SIG-M5 treated with dmso at 0.1 percent for 504 hours (cell line): Measurements from ENCODE around the gene HP.
"Not testable (repeated sequence)": the region's sequence is repeated elsewhere in the genome, so short reads cannot be mapped to it uniquely, and the experiment has no call there.

Source experiments
- DNase-seq: peaks from one replicate; lab custom pipeline; 2025; ENCODE audit not compliant: unreplicated experiment; lab: John Stamatoyannopoulos, UW

HP gene, protein sequence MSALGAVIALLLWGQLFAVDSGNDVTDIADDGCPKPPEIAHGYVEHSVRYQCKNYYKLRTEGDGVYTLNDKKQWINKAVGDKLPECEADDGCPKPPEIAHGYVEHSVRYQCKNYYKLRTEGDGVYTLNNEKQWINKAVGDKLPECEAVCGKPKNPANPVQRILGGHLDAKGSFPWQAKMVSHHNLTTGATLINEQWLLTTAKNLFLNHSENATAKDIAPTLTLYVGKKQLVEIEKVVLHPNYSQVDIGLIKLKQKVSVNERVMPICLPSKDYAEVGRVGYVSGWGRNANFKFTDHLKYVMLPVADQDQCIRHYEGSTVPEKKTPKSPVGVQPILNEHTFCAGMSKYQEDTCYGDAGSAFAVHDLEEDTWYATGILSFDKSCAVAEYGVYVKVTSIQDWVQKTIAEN

DNA sequence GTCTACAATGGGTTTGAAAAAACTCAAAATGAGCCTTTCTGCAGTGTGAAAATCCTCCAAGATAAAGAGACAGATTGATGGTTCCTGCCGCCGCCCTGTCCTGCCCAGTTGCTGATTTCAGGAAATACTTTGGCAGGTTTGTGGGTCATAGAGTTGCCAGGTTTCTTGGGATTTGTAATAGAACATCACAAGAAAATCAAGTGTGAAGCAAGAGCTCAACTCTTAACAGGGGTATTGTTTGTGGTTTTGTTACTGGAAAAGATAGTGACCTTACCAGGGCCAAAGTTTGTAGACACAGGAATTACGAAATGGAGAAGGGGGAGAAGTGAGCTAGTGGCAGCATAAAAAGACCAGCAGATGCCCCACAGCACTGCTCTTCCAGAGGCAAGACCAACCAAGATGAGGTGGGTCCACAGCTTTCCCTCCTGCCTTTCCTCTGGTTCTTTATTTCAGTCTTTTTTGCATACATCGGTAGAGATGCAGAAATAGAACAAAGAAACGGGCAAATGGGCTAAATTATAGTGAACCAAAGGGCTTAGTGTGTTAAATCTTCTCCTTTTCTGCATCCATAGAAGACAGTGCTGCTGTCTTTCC, at the start of gene HP:
Gene HP, plus strand, starts transcription at position 252 of the 594 bp plus-strand sequence. Its CDS starts 148 bp downstream, at position 400.
- DNase-seq = peak; percentile 73

DNA sequence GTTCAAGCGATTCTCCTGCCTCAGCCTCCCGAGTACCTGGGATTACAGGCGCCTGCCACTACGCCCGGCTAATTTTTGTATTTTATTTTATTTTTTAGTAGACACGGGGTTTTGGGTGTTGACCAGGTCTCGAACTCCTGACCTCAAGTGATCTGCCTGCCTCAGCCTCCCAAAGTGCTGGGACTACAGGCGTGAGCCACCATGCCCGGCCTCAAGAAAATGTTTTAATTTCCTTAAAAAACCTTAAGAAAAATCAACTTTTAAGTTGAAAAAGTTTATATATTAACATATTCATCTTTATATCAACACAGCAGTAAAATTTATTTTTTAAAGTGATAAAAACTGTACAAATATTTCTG, 46.3 kb upstream of the HP start:
- not testable (repeated sequence) for DNase-seq

DNA sequence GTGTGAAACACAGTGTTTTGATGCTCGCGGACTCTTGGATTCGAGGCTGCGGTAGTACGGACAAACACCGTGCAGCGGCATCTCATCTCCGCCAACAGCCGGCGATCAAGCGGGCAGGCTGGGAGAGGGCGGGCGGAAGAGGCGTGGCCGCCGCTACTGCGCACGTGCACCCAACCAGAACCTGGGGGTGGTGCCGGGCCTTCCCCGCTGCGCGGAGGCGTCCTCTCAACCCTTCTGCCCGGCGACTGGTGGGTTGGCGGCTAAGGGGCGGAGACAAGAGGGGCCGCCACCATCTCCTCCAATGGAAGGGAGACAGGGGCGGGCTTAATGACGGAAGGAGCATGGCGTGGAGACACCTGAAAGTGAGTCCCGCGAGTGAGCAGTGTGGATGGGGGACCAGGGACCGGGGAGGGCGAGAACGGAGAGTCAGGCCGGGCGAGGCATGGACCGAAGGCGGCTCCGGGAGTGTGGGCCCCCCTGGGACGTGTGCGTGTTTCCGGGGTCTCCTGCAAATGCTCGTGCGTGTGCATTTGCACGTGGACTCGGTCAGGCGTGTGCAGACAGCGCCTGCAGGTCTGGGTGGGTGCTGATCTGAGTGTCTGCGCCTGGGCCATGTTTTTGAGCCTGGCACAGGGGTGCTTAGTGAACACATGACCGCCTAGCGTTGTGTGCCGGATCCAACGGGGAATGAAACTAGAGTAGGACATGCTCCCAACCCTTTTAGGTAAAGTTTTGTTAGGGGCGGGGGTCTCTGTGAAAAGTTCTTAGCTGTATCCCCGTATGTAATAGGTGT, 45.7 kb upstream of the HP start, which contains the start of gene DHODH:
Gene DHODH, plus strand, starts transcription at position 321 of the 793 bp plus-strand sequence. Its CDS starts 21 bp downstream, at position 342.
- DNase-seq = peak; percentile 97

DNA sequence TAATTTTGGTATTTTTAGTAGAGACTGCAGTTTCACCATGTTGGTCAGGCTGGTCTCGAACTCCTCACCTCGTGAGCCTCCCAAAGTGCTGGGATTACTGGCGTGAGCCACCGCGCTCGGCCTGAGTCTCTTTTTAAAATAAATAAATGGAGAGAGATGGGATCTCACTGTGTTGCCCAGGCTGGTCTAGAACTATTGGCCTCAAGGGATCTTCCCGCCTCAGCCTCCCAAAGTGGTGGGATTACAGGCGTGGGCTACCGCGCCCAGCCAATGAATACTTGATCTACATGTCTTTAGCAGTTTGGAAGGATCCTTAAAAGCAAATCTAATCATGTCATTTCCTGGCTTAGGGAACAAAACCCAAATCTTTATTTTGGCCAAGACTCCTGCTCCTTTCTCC, 44.5 kb upstream of the HP start:
- DNase-seq = no peak

DNA sequence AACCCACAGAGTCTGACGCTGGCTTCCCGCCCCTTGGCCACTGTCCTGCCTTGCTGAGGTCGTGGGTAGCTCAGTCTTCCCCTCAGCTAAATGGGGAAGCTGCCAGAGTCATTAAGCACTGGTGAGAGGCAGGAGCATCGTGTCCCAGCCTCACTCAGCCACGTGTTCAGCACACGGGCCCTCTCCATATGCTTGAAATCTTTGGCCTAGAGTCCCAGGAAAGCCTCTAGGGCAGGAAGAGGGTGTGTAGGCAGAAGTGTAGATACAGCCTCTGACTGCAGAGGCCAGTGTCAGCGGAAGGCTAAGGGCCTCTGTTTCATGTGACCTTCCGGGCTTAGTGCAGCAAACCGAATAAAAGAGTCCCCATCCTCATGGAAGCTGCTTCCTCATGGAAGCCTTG, 41.7 kb upstream of the HP start:
- DNase-seq = no peak

DNA sequence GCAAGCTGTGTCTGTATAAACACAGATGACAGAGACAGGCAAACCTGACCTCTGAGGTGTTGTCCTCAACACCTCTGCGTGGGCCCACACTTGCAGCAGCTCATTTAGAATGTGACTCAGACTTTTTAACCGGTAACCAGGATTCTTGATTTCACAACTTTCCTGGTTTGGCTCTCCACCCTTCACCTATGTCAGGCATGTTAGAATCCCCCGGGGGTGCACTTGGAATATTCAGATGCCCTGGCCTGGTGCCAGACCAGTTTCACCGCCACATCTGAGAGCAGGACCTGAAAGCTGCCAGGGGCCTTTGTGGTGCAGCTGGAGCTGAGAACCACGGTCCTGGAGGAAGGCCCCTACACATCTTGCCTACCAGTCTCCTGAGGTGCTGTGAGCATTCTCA, 40.9 kb upstream of the HP start:
- DNase-seq = no peak

DNA sequence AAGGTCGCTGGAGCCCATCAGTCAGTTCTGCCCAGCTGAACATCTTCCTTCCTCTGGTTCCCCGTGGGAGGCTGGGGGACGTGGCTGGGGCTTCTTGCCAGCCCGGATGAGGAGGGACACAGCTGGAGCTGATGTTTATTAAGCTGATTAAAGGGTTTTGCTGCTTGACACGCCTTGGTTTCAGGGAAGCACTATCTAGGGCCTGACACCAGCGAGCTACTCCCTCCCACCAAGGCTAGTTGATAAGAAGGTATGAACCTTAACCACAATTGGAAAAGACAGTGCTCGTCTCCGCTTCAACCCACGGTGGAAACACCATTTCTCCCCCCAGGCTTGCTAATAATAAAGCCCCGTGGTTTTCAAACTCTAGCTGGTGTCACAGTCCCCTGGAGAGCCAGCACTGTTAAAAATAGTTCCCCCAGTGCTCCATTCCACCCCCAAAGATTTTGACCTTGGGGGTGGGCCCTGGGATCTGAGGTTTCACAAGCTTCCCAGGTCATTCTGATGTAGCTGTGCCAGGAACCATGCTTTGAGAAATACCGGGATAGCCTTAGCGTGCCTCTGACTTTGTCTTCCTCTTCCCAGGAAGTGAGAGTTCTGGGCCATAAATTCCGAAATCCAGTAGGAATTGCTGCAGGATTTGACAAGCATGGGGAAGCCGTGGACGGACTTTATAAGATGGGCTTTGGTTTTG, 40.3 kb upstream of the HP start:
- DNase-seq = no peak

DNA sequence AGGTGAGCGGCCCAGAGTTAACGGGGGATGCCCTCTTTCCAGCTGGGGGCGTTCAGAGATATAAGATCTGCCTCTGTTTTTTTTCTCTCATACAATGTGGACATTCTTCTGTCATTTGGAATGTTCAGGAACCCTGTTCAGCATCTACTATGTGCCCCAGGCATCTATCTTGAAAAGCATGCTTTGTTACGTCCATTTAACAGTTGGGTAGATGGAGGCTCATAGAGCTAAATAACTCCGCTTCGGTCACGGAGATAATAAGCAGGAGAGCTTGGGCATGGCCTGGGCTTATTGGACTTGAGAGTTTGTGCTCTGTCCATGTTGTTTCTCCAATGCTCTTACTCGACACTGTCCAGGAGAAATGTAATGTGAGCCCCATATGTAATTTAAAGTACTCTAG, 39.6 kb upstream of the HP start:
- no peak for DNase-seq

DNA sequence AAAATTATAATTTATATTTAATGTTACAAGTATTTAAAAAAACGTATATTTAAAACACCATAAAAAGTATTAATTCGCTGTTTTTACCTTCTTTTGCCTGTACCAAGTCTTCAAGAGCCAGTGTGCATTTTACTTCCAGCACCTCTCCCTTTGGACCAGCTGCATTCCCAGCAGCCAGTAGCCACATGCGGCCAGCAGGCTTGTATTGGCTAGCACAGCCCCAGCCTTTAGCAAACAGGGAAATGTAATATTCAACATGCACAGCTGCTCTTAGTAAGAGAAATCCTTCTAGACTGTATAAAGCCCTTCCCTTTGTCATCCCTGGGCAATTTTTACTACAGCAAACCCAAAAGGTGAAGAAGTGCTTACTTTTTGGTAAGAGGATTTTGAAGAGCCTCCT, 39.2 kb upstream of the HP start:
- DNase-seq = no peak

DNA sequence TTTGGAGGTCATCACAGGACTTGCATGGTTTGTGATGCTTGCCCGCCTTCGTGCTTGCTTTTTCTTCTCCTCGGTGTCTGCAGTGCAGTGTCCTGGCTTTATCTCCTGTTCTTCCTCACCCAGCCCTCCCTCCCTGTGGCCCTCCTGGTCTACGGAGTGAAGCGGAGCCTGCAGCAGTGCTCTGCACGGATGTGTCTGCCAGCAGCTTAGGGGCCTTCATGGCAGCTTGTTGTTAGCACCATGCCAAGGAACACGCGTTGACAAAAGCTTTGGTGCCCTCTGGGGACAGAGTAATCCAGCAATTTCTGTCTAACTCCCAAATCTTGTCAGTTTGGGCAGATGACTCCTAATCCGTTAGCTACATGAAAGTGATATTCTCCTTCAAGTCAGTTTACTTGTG, 35.8 kb upstream of the HP start:
- DNase-seq = no peak

DNA sequence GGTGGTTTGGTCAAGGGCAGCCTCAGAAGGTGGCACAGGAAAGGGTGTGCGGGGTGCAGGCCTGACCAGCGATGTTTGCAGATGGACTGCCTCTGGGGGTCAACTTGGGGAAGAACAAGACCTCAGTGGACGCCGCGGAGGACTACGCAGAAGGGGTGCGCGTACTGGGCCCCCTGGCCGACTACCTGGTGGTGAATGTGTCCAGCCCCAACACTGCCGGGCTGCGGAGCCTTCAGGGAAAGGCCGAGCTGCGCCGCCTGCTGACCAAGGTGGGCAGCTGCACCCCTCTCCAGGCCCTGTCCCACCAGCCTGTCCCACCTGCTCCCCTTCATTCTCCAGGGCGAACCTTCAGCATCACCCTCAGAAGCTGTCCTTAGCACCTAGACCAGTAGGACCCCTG, 33.3 kb upstream of the HP start:
- no peak for DNase-seq

DNA sequence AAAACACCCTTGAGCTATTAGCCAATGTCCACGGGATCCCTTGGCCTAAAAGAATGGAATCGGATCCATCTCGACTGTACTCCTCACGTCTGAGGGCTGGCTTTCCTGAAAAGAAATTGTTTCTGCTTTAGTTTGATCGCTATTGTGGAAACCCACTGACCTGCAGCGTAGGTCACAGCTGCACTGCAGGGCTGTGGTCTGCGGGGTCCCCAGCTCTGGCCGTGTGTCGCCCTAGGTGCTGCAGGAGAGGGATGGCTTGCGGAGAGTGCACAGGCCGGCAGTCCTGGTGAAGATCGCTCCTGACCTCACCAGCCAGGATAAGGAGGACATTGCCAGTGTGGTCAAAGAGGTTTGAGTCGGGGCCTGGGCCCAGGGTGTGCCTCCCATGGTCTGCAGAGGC, 32.2 kb upstream of the HP start:
- no peak for DNase-seq

DNA sequence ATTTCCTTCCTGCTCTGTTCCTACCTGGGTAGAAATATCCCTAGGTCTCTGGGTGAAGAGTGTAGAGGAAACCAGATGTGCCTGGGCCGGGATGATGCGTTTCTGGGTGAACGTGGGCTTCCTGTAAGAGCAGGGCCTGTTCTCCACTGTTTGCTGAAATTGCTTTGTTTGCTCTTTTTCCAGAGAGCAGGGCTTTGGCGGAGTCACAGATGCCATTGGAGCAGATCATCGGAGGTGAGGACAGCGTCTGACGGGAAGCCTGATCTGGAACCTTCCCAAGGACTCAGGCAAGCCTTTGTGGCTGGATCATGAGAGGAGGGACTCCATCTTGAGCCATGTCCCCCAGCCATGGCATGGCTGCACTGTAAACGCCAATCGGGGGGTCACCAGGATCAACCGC, 30.3 kb upstream of the HP start:
- no peak for DNase-seq

DNA sequence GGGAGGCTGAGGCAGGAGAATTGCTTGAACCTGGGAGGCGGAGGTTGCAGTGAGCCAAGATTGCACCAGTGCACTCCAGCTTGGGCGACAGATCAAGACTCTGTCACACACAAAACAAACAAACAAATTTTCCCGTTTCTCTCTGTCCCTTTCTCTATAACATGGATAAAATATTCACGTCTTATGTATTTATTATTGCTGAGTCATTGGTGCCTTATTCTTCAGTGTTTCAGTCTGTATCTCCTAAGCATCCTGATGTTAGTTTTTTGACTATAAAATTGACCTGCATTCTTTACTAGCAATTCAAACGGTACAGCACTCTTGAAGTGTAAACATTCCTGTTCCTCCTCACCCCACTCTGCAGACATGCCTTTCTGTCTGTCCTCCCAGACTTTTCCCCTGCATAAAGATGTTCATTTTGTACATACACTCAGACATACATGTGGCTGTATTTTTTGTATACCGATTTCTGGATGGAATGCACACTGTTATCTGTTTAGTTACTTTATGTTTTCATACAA, 29.4 kb upstream of the HP start:
- DNase-seq = no peak

DNA sequence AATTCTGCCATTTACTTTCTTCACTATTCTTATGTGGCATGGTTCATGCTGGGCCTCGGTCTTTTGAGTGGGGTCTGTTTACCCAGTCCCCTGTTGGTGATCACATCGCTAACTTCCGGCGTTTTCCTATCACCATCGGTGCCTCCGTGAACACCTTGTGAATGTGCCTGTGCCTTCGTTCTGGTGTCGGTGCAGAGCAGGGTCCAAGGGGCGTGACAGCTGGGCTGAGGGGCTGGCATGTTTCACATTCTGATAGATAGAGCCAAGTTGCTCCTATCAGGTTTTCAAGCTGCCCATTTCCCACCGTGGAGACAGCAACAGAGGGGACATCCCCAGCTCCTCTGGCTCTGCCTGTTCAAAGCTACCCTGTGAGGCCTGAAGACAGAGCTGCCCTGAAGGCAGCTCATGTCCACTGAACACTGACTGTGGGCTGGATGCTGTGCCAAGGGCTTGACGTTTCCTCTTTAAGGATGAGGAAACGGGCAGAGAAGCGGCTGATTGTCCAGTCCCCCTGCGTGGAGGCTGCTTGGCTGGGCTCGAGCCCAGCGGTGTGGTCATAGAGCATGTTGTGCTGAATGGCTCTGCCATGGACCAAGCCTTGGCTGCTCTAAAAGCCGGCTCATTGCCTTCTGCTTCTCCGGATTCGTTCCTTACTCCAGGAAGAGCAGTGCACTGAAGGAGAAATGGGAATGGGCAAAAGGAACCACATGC, 28.7 kb upstream of the HP start:
- DNase-seq = no peak

DNA sequence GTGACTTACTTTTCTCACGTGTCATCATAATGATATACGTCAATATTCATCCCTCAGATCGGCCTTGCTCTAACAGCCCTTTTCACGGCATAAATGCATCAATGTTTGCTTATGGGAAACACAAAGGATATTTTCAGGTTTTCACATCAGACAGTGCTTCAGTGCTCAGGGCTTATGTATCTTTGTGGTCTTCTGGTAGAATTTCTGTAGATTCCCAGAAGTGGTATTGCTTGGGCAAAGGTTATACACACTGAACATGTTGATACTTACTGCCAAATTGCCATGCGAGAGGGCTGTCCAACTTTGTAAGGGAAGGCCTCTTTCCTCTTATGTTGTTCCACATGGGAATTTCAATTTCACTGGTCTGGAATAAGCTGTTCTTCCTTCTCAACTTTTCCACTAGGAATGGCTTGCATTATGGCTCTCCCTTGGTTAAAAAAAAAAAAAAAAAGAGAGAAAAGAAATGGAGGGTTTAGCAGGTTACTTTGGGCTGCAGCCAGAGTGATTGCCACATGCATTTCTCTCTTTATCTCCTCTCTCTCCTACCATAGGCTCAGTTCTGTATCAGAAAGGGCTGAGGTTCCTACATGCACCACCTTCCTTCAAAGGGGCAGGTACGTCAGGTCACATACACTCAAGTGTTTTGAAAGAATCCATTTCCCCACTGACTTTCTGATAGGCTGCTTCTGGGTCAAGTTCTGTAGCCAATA, 26.5 kb upstream of the HP start:
- DNase-seq = no peak

DNA sequence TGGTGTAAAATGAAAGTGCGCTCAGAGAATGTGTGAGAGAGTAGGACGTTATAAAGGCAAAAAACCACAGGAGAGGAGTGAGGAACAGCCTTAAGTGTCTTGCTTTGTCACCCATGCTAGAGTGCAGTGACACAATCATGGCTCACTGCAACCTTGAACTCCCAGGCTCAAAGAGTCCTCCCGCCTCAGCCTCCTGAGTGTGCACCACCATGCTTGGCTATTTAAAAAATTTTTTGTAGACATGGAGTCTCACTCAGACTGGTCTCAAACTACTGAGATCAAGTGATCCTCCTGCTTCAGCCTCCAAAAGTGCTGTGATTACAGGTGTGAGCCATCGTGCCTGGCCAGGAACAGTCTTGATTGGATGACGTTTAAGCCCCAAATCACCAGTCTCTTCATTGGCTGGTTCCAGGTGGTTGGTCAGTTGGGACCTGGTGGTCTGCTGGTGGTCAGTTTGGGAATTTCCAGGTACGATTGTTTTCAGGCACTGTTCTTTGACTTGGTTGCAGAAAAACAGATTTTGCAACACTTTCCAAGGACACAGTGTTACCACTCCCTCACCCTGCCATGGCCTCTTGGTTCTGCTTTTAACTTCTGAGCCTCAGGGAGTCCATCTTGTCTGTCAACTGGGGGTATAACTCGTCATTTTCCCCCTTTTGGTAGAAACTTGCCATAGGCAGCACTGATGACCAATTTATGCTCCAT, 24.6 kb upstream of the HP start:
- DNase-seq = no peak

DNA sequence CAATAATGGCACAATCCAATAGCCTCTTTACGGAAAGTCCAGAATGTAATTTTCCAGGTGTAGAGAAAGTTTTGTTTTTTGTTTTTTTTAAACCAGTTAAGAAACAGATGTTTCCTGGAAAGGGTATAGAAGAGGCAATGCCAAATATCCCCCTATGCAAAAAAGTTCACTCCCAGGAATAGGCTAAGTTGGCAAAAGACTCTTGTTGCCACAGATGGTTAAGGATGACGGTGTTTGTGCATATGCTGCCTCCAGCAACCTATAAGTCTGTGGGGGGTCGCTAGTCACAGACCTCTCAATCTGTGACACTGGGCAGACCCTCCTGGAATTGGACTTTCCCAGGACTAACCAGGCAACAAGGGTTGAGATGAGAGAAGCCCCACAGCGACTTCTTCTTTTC, 20.9 kb upstream of the HP start:
- no peak for DNase-seq

DNA sequence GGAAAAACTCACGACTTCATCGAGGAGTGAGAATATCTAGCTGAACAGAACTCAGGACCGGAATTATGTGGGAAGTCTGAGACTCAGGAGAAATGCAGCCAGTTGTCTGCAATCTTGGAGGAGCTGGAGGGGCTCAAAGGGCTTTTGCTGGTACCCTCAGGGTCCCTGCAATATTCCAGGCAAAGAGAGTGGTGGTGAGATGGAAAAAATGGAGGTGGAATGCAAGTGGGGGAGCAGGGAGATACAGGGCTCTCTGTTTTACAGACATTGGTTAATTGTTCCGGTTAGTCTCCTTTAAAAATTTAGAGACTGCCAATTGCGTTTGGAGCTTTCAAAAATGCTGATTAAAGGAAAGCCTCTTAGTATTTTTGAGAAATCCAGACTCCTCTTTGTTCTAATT, 18.2 kb upstream of the HP start:
- no peak for DNase-seq
